GM19238 (cell line): Measurements from ENCODE around the gene MAGI1.
"Not testable (repeated sequence)": the region's sequence is repeated elsewhere in the genome, so short reads cannot be mapped to it uniquely, and the experiment has no call there.

Experiments used
- DNase-seq: peaks from one replicate; pipeline ENCODE4 v3.0.0; 2011; ENCODE audit warnings: low spot score; ENCODE audit not compliant: insufficient read length

Gene MAGI1

GRCh38 chr3:65877160-65877559 is 161.6 kb downstream of the MAGI1 start:
- no peak for DNase-seq

- DNase-seq = no peak
Measured at GRCh38 chr3:65876028-65876420, 162.7 kb downstream of the MAGI1 start.

- no peak for DNase-seq
Measured at GRCh38 chr3:65875393-65876027, 163.2 kb downstream of the MAGI1 start.

DNA sequence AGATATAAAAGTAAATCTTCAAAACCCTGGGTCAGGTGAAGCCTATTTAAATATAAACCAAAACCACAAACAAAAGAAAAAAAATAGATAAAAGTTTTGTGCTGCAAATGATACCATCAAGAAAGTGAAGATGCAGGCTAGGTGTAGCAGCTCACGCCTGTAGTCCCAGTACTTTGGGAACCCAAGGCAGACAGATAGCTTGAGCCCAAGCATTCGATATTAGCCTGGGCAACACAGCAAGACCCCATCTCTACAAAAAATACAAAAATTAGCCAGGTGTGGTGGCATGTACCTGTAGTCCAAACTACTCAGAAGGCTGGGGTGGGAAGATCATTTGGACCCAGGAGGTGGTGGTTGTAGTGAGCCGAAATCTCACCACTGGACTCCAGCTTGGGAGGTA is 164.8 kb downstream of the MAGI1 start:
- DNase-seq = no peak

DNA sequence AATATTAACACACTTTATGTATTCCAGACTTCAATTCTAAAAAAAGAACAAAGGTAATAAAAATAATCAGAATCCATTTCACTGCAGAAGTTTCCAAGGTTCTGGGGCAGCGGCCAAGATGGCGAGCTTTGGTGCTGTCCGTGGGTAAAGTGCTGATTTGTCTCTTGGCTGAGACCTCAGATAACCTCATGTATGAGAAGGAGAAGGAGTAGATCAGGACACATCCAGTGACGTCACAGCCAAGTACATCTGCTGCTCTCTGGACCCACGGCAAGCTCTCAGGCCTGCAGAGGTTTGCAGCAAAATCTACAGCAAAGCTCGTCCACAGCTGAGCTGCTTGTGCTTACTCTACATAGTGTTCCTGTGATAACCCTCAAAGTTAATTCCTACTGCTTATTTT is 165.7 kb downstream of the MAGI1 start:
- no peak for DNase-seq

DNA sequence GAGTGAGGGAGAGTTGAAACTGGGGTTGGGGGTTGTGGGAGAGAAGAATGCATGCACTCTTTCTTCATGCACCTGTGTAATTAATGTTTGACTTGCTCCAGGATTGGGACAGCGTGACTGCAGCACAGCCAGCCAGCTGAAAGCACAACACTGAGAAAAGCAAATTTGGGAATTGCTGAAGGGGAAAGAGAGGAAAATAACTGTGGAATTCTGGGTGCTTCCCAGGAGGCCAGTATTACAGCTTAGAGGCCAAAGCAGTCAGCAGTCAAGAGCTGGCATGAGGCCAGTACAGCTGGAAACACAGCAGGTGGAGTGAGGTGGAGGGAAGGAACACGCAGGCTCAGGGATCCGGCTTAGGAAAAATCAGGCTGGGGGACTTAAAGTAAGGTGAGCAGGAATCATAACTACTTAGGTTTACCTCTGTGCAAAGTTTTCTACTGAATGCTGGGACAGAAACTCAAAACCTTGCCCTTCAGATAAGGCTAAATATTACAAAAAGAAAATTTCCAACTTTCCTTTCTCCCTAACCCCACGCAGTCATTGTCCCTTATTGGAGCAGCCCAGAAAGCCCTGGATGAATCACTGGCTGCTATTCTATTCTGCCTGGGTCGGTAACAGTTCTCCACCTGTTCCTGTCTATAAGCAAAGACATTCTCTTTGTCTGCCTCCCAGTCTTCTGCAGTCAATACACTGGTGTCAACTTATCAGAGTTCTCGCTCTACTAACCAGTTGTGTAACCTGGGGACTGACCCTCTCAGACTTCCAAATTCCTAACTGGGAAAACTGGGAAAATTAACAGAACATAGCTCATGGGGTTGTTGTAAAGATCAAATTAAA is 167.2 kb downstream of the MAGI1 start:
- no peak for DNase-seq

GRCh38 chr3:65869798-65870197 is 168.9 kb downstream of the MAGI1 start:
- no peak for DNase-seq

DNA sequence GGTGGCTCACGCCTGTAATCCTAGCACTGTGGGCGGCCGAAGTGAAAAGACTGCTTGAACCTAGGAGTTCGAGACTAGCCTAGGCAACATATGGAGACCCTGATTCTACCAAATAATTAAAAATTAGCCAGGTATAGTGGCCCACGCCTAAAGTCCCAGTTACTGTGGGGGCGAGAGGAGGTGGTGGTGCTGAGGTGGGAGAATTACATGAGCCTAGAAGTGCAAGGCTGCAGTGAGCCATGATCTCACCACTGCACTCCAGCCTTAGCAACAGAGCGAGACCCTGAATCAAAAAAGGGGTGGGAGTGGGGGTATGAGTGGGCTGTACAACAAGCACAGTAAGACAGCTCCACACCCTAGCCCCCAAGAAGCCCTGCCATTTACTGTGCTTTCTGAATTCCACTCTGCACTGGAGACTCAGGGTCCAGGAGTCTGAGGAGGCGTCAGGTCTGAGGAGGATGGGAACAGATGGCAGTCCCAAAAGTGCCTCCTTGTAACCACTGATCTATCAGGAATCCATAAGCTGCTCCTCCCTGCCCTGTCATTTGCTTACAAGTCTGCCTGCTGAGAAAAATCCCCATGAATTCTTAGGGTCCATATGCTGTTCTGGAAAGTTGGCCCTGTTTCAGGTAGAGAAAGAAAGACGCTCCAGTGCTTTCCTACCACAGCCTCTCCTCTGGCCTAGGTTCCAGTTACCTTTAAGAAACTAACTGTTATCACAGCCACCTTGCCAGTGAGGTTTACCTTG is 171.1 kb downstream of the MAGI1 start:
- no peak for DNase-seq

GRCh38 chr3:65864357-65864904 is 174.3 kb downstream of the MAGI1 start:
- DNase-seq = no peak

DNA sequence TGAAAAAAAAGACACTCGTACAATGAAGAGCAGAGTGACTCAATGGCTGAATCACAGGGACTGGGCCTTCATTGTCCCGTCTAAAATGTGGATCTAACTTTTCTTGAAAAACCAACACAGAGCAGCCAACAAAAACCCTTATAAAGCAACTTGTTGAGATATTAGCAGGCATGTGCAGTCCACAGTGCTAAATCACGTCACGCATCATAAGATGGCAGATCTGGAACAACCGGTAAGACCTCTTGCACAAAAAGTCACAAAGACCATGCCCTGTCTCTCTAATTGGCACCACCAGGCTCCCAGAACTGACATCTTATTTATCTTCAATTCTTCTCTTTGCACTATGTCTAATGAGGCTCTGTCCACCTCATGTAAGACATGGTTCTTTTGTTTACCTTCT is 177.0 kb downstream of the MAGI1 start:
- DNase-seq = no peak

GRCh38 chr3:65859612-65860011 is 179.1 kb downstream of the MAGI1 start:
- not testable (repeated sequence) for DNase-seq

DNA sequence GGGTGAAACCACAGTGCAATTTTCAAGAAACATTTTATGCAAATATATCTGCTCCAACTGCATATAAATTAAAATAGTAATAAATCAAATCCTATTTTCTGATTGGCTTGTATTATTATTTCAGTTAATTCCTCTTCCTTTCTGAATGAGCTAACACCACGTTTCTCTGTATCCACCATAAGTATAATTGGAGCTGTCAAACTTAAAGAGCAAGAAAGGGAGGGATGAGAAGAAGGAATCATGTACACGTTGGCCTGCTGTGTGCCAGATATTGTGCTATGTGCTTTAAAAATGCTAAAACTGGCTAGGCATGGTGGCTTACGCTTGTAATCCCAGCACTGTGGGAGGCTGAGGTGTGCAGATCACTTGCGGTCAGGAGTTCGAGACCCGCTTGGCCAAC is 180.0 kb downstream of the MAGI1 start:
- no peak for DNase-seq

- no peak for DNase-seq
Measured at GRCh38 chr3:65857327-65857726, 181.4 kb downstream of the MAGI1 start.

GRCh38 chr3:65856907-65857306 is 181.8 kb downstream of the MAGI1 start:
- DNase-seq = no peak

GRCh38 chr3:65855370-65856100 is 183.2 kb downstream of the MAGI1 start:
- DNase-seq = no peak

DNA sequence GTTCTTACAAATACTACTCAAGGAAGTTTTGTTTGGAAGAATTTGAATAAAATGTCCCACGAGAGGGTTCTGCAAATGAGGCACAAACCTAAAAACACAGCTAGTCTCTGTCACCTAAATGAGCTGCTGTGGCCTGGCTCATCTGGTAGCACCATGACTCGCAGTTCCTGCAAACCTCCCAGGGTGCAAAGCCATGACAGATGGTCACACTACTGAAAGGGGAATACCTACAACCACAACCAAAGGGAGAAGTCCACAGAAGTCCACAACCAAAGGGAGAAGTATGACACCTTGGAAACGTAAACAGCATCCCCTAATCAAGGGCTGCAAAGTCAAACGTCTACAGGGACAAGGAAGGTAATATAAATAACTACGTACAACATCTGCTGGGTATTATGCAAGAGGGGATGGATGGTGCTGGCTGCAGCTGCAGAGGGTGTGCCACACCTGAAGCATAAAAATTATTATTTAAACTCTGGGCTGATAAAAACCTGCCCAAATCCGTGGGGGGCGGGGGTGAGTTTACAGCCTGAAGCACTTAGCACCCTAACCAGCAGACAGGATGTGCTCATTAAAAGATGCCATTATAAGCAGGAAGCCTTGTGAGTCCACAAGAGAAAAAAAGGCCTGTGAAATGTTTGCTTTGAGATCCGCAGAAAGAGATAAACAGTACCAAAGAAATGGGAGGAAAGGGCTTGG is 184.0 kb downstream of the MAGI1 start:
- no peak for DNase-seq

DNA sequence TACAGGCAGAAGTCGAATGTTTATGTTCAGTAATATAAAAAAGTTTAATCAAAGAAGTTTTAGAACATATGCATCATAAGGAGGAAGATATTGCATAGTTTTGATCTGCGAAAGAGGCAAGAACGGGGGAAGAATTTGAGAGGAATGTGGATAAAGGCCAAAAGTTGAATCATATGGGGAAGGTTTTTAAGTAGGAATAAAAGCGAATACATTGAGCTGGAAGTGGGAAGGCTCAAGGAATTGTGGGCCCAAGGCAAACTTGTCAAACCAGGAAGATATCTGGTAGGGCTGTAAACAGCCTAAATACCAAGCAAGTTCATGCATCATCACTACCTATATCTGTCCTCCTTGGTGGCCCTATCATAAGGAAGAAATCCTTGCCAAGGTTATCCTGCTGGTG is 186.9 kb downstream of the MAGI1 start:
- no peak for DNase-seq

DNA sequence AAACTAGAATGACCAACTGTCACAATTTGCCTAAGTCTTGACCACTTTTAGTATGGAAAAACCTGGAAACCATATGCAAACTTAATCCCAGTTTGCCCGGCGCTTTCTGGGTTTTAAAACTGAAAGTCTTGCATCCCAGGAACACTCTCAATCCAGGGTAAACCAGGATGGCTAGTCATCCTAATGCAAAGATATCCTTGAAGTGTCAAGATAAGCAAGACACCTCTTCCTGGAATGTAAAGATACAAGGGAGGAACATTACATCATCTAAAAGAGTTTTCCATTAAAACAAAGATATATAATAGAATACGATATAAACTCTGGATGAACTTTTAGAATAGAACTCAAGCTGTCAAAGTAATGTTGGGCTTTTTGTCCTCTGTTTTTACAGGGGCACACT is 188.5 kb downstream of the MAGI1 start:
- DNase-seq = no peak

DNA sequence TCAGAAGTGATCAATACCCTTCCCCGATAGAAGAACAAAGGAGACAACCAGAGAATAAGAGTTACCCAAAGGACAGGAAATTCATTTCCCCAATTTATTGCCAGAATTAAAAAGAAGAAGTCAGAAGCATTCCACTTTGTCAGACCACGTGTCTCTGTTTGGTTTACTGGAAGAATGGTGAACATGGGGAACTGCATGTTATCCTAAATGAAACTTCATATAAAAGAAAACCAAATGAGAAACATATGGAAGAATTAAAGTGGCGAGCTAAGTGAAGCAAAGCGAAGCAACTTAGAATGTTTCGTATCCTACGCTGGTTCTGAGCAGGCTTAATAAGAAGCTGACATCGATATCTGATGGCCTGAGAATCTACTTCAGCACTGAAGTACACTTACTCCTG is 190.7 kb downstream of the MAGI1 start:
- no peak for DNase-seq

DNA sequence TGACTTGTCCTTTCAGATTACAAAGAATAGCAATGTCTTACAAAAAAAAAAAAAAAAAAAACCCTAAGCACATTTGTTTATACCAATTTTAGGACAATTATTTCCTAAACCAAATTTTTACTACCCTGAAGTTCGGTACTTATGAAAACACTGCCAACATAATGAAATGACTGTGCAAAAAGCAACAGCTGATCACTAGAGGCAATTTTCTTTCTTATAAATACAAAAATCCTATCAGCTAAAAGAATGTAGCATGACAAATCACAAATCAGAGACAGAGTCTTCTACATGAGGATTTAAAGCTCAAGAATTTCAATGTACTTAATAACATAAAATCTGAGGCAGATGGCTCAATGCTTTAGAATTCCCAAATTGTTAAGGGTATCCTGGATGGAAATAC is 191.8 kb downstream of the MAGI1 start:
- no peak for DNase-seq

DNA sequence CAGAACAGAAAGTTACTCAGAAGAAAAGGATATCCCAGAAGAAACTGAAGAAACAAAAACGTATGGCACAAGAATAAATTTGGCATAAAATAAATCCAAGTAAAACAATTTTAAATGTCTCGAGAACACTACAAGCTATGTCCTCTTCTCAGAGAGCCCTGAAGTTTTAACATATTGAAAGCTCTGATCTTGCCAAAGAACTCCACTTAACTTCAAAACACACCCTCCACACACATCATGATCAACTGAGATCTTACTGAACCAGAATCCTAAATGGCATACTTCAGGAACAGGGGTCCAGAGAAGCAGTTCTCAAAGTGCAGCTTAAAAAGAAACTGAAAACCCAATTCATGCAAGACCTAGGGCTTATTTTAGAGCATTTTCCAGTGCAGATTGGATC is 194.3 kb downstream of the MAGI1 start:
- no peak for DNase-seq
